Measurements from ENCODE around the gene DEGS2.

- TF ChIP-seq POLR2AphosphoS5 (IDR thresholded peaks at IDR 0.05) (no peak), CTCF (IDR thresholded peaks at IDR 0.05) (no peak)
These were observed 34.2 kb upstream of the DEGS2 start for GRCh38 chr14:100193417-100194357.
